HG03342 (cell line): ENCODE results near the gene CENPH.
A peak's percentile ranks its signal among the peaks of the same experiment; 100 is the strongest.
"Not testable (repeated sequence)": the region's sequence is repeated elsewhere in the genome, so short reads cannot be mapped to it uniquely, and the experiment has no call there.

Experiments used
- ATAC-seq: cut with Tn5 transposase; IDR thresholded peaks from one replicate; pipeline ENCODE4 v1.9.1; 2021; ENCODE audit warnings: mild to moderate bottlenecking, moderate library complexity; ENCODE audit not compliant: unreplicated experiment

Gene CENPH

GRCh38 chr5:69206528-69207190 lies 17.3 kb downstream of the CENPH start:
- ATAC-seq, result no peak

DNA sequence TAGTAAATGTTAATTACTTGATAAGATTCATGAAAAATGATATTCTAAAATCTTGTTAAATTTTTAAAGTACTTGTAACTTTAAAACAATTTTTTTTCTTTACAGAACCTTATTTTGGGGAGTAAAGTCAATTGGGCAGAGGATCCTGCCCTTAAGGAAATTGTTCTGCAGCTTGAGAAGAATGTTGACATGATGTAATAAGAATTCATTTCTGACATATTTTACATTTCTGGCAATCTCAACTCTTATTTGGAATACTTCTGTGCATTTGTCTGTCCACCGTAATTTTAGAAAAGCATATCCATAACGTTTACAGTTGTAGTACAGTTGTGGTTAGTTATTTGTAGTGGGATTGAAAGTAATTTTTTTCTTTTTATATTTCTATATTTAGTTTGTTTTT lies 20.2 kb downstream of the CENPH start:
- no peak for ATAC-seq

DNA sequence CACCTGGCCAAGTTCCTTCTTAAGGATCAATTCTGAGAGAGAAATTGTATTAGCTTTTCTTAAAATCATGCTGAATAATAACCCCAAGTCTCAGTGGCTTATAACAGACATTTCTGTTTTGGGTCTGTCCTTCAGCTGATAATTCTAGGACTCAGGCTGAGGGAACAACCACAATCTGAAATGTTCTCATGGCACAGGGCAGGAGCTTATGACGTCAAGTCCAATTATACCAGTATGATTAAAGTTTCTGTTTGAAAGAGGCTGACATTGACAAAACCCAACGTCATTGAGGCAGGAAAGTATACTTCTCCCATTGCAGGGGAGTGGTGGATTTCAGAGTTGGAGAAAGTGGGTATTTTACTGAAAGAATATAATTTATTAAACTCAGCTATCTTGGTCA lies 21.8 kb downstream of the CENPH start:
- no peak for ATAC-seq

- ATAC-seq, result no peak
Observed at GRCh38 chr5:69212022-69212421, 22.6 kb downstream of the CENPH start.

DNA sequence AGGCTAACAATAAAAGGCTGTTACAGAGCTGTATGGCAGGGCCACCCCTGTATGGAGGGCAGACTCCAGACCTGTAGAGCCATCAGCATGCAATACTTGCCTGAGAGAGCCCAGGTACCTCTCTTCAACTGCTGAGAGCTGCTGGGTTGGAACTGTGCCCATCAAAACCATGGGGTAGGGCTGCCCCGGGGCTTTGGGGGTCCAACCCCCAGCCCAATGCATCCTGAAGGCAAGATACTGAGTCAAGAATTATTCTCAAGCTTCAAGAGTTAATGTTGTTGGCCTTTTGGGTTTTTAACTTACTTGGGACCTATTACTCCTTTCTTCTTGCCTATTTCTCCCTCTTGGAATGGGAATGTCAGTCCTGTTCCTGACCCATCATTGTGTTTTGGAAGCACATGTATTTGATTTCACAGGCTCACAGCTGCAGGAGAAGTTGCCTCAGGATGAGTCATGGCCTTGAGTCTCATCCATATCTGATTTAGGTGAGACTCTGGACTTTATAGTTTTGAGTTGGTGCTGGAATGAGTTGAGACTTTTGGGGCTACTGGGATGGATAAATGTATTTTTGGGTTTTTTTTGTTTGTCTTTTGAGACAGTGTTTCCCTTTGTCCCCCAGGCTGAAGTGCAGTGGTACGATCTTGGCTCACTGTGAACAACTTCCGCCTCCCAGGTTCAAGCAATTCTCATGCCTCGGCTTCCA lies 24.3 kb downstream of the CENPH start:
- ATAC-seq, result no peak

GRCh38 chr5:69217151-69217511 lies 27.7 kb downstream of the CENPH start:
- ATAC-seq, result no peak

GRCh38 chr5:69217548-69218526 lies 28.5 kb downstream of the CENPH start:
- ATAC-seq, result peak; percentile 91

DNA sequence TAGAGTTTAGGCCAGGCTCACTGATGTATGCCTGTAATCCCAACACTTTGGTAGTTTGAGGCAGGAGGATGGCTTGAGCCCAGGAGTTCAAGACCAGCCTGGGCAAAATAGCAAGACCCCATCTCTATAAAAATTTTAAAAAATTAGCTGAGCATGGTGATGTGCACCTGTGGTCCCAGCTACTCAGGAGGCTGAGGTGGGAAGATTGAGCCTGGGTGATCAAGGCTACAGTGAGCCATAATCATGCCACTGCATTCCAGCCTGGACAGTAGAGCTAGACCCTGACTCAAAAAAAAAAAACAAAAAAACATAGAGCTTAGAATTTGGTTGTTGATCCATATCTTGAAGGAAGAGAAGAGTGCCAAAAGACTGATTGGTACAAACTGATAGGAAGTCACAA lies 30.6 kb downstream of the CENPH start:
- ATAC-seq, result no peak

DNA sequence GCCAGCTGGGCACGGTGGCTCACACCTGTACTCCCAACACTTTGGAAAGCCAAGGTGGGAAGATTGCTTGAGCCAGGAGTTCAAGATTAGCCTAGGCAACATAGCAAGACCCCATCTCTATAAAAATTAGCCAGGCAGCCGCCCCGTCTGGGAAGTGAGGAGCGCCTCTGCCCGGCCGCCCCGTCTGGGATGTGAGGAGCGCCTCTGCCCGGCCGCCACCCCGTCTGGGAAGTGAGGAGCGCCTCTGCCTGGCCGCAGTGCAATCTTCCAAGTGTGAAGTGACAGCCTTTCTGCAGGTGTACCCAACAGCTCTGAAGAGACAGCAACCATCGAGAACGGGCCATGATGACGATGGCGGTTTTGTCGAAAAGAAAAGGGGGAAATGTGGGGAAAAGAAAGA lies 31.0 kb downstream of the CENPH start:
- not testable (repeated sequence) for ATAC-seq

DNA sequence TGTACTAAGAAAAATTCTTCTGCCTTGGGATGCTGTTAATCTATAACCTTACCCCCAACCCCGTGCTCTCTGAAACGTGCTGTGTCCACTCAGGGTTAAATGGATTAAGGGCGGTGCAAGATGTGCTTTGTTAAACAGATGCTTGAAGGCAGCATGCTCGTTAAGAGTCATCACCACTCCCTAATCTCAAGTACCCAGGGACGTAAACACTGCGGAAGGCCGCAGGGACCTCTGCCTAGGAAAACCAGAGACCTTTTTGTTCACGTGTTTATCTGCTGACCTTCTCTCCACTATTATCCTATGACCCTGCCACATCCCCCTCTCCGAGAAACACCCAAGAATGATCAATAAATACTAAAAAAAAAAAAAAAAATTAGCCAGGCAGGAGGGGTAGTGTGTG lies 31.4 kb downstream of the CENPH start:
- not testable (repeated sequence) for ATAC-seq

DNA sequence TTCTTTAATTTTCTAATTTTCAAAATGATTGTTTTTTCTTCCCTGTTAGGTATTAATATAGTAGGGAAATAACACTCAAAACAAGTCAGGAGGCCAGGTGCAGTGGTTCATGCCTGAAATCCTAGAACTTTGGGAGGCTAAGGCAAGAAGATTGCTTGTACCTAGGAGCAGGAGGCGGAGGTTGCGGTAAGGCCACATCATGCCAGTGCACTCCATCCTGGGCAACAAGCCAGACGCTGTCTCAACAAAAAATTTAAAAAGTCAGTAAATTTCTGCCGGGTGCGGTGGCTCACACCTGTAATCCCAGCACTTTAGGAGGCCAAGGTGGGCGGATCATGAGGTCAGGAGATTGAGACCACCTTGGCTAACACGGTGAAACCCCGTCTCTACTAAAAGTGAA lies 35.1 kb downstream of the CENPH start:
- ATAC-seq, result no peak

- no peak for ATAC-seq
Observed at GRCh38 chr5:69225860-69226259, 36.5 kb downstream of the CENPH start.

- ATAC-seq, result no peak
Observed at GRCh38 chr5:69230181-69230580, 40.8 kb downstream of the CENPH start.

DNA sequence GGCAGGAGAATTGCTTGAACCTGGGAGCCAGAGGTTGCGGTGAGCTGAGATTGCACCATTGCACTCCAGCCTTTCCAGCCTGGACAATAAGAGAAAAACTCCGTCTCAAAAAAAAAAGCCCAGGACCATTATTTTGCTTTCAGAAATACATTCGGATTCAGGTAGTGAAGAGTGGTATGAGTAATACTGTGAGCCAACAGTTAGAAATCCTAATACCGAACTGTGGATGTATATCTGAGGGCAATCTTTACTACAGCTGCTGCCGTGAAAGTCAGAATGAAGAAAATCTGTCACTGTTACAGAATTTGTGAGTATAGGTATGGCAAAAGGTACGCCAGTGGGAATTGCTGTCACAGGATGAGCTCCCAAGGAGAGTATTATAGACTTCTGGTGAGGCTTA lies 41.9 kb downstream of the CENPH start:
- ATAC-seq, result no peak

GRCh38 chr5:69231851-69232250 lies 42.5 kb downstream of the CENPH start:
- no peak for ATAC-seq

GRCh38 chr5:69234457-69235268 lies 45.3 kb downstream of the CENPH start, which contains the start of gene CDK7:
CDK7 (plus strand) TSS chr5:69234886; CDS start chr5:69234976, 90 bp downstream.
- peak; percentile 100 for ATAC-seq

DNA sequence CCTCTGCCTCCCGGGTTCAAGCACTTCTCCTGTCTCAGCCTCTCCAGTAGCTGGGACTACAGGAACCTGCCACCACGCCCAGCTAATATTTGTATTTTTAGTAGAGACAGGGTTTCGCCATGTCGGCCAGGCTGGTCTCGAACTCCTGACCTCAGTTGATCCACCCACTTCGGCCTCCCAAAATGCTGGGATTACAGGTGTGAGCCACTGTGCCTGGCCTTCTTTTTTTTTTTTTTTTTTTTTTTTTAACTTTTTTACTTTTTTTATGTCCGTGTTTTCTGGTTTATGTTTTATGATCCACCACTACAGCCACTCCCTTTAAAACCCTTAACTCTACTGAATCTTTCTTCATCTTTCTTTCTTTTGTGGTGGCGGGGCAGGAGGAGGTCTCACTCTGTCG lies 47.4 kb downstream of the CENPH start:
- ATAC-seq, result not testable (repeated sequence)

- ATAC-seq, result no peak
Observed at GRCh38 chr5:69237877-69238276, 48.5 kb downstream of the CENPH start.

GRCh38 chr5:69238760-69239251 lies 49.4 kb downstream of the CENPH start:
- ATAC-seq, result no peak

DNA sequence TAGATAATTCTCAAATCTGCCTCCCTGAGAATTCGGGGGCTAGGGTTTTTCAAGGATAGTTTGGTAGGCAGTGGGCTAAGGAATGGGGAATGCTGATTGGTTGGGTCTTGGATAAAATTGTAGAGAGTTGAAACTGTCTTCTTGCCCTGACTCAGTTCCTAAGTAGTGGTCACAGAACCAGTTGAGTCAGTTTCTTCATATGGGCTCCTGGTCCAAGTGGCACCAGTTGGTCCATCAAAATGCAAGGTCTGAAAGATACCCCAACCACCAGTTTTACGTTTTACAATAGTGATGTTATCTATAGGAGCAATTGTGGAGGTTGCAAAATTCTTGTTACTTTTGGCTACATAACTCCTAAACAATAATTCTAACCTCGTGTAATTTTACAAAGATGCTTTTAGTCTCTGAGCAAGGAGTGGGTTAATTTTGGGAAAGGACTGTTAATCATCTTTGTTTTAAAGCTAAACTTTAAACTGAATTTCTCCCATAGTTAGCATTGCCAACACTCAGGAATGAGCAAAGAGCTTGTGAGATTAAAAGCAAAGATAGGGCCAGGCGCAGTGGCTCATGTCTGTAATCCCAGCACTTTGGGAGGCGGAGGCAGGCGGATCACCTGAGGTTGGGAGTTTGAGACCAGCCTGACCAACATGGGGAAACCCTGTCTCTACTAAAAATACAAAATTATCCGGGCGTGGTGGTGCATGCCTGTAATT lies 53.0 kb downstream of the CENPH start:
- no peak for ATAC-seq
